GM12892 (cell line): Measurements from ENCODE around the gene PLXNB3.

Experiments
- DNase-seq: peaks from one replicate; pipeline ENCODE4 v3.0.0; 2011; ENCODE audit not compliant: insufficient read length
- FAIRE-seq: peaks from 2 replicates; lab custom pipeline; 2011; peaks lifted over from hg19 to GRCh38; lab: Jason Lieb, UNC
- POLR2A ChIP-seq: IDR thresholded peaks from 2 replicates; pipeline ENCODE4 v1.6.1; 2011; ENCODE audit warnings: low read depth, low read length, control low read depth
- POLR2AphosphoS5 ChIP-seq: IDR thresholded peaks from 2 replicates; pipeline ENCODE4 v1.6.1; 2011; ENCODE audit warnings: low read depth, low read length, control low read depth
- TAF1 ChIP-seq: IDR thresholded peaks from 2 replicates; pipeline ENCODE4 v1.6.1; 2011; ENCODE audit warnings: low read depth, mild to moderate bottlenecking, control low read depth, low read length, borderline replicate concordance

Gene PLXNB3

GRCh38 chrX:153765138-153766079, 1.4 kb downstream of the PLXNB3 start:
- no peak for FAIRE-seq
- no peak for TF ChIP-seq TAF1
- TF ChIP-seq POLR2A = no peak
- no peak for TF ChIP-seq POLR2AphosphoS5
- DNase-seq = peak; percentile 22

- TF ChIP-seq POLR2A = no peak
- TF ChIP-seq TAF1 = no peak
- no peak for TF ChIP-seq POLR2AphosphoS5
- FAIRE-seq = no peak
- DNase-seq = peak; percentile 38
These were observed 2.2 kb downstream of the PLXNB3 start for GRCh38 chrX:153766098-153766817.

GRCh38 chrX:153766871-153767673, 3.0 kb downstream of the PLXNB3 start:
- peak; percentile 14 for DNase-seq
- no peak for TF ChIP-seq POLR2AphosphoS5
- TF ChIP-seq POLR2A = no peak
- no peak for TF ChIP-seq TAF1
- FAIRE-seq = no peak

GRCh38 chrX:153767674-153768055, 3.6 kb downstream of the PLXNB3 start:
- DNase-seq (no peak), FAIRE-seq (no peak)
- TF ChIP-seq TAF1 = no peak
- no peak for TF ChIP-seq POLR2AphosphoS5
- TF ChIP-seq POLR2A = no peak

GRCh38 chrX:153768311-153769157, 4.5 kb downstream of the PLXNB3 start:
- TF ChIP-seq POLR2AphosphoS5 (no peak), POLR2A (no peak), TAF1 (no peak)
- DNase-seq = peak; percentile 23
- FAIRE-seq = no peak

GRCh38 chrX:153769158-153769864, 5.3 kb downstream of the PLXNB3 start:
- DNase-seq = peak; percentile 23

GRCh38 chrX:153769865-153770600, 6.0 kb downstream of the PLXNB3 start:
- TF ChIP-seq POLR2A (no peak), POLR2AphosphoS5 (no peak), TAF1 (no peak)
- FAIRE-seq (no peak), DNase-seq (peak; percentile 23)

More at GRCh38 chrX:153769158-153769864, 5.3 kb downstream of the PLXNB3 start:
- no peak for FAIRE-seq
- TF ChIP-seq TAF1 (no peak), POLR2A (no peak), POLR2AphosphoS5 (no peak)

- FAIRE-seq = no peak
- TF ChIP-seq TAF1 = no peak
- DNase-seq = peak; percentile 25
These were observed 6.8 kb downstream of the PLXNB3 start for GRCh38 chrX:153770601-153771414.
